Renal pelvis (tissue), 4 donors: ENCODE results near the gene DTX3L. TPM values are rescaled to one million over a fixed set of nuclear protein-coding genes. Genes with fewer than 3 reads are reported as not detected.
"Not testable (repeated sequence)": the region's sequence is repeated elsewhere in the genome, so short reads cannot be mapped to it uniquely, and the experiment has no call there.

Experiments
- DNase-seq: peaks from one replicate; pipeline ENCODE4 v3.0.0-alpha.2; 2013
- polyA plus RNA-seq, 3 donors: library from polyadenylated mRNA; unstranded; fragments of 120-200 nt; gene quantifications; one replicate each; pipeline ENCODE4 v1.2.1, GENCODE V29; 2013; ENCODE audit not compliant: insufficient read length in 3 of 3

DTX3L gene
- polyA plus RNA-seq, 3 donors, result 10.6 to 16.4 (median 12.6) TPM

- DNase-seq, result no peak
Measured at GRCh38 chr3:122558605-122559004, 5.5 kb upstream of the DTX3L start.

GRCh38 chr3:122559906-122560305 lies 4.2 kb upstream of the DTX3L start:
- no peak for DNase-seq

GRCh38 chr3:122560680-122561079 lies 3.5 kb upstream of the DTX3L start:
- peak; percentile 73 for DNase-seq

- DNase-seq, result no peak
Measured at GRCh38 chr3:122562923-122563716, 1.0 kb upstream of the DTX3L start.

GRCh38 chr3:122563717-122564025 lies 467 bp upstream of the DTX3L start:
- no peak for DNase-seq

GRCh38 chr3:122568131-122568530 lies 4.0 kb downstream of the DTX3L start:
- not testable (repeated sequence) for DNase-seq

- DNase-seq, result no peak
Measured at GRCh38 chr3:122568755-122569154, 4.6 kb downstream of the DTX3L start.

GRCh38 chr3:122572940-122573412 lies 8.8 kb downstream of the DTX3L start:
- DNase-seq, result no peak

GRCh38 chr3:122576174-122576940 lies 12.2 kb downstream of the DTX3L start:
- DNase-seq, result no peak

GRCh38 chr3:122577409-122578031 lies 13.4 kb downstream of the DTX3L start, which contains the start of gene PARP15:
Gene PARP15, plus strand, starts transcription at chr3:122577650. Its CDS starts 18 bp downstream, at chr3:122577668.
- DNase-seq, result no peak

GRCh38 chr3:122578069-122578740 lies 14.1 kb downstream of the DTX3L start:
- DNase-seq, result no peak

GRCh38 chr3:122580470-122580869 lies 16.3 kb downstream of the DTX3L start:
- DNase-seq, result no peak

- no peak for DNase-seq
Measured at GRCh38 chr3:122581622-122582021, 17.5 kb downstream of the DTX3L start.

- DNase-seq, result no peak
Measured at GRCh38 chr3:122582390-122582789, 18.3 kb downstream of the DTX3L start.

GRCh38 chr3:122586098-122586497 lies 22.0 kb downstream of the DTX3L start:
- DNase-seq, result no peak

- DNase-seq, result no peak
Measured at GRCh38 chr3:122586773-122587485, 22.8 kb downstream of the DTX3L start.

GRCh38 chr3:122587572-122587971 lies 23.4 kb downstream of the DTX3L start:
- DNase-seq, result no peak

- DNase-seq, result no peak
Measured at GRCh38 chr3:122589297-122589696, 25.2 kb downstream of the DTX3L start.

- DNase-seq, result no peak
Measured at GRCh38 chr3:122590610-122591009, 26.5 kb downstream of the DTX3L start.

GRCh38 chr3:122594025-122594424 lies 29.9 kb downstream of the DTX3L start:
- DNase-seq, result no peak

- no peak for DNase-seq
Measured at GRCh38 chr3:122598151-122598550, 34.0 kb downstream of the DTX3L start.
